ENCODE data around the gene PACSIN2.

The PACSIN2 gene

DNA sequence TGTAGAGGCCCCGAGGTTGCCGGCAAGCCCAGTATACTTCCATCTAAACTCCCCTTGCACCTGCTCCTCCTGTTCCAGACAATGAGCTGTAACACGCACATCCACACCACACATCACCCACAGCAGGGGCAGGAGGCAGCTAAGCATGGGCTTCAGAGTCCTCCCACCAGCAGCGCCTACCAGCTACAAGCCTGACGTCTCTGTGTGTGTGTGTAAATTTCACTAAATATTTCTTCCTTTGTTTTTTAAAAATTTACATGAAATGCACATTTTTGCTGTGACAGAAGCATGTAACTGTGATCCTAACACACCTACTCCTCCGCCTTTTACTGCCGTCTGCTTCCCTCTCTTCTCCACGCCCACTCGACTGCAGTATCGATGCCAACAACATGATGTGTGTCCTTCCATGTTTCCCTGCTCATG lies 29.4 kb upstream of the PACSIN2 start:
- ChIA-PET CTCF (interaction anchor here (0.7 kb wide), 1 partner anchor 10 kb away, joined by 3 read pairs; no protein-coding TSS in a partner anchor), POLR2A (ENCODE audit: low non-redundant PET) (no interaction called here)
- no peak overlapping the region for H3K27ac ChIP-seq
- no peak for DNase-seq (ENCODE audit: low spot score)
- TF ChIP-seq, protein P1, sequence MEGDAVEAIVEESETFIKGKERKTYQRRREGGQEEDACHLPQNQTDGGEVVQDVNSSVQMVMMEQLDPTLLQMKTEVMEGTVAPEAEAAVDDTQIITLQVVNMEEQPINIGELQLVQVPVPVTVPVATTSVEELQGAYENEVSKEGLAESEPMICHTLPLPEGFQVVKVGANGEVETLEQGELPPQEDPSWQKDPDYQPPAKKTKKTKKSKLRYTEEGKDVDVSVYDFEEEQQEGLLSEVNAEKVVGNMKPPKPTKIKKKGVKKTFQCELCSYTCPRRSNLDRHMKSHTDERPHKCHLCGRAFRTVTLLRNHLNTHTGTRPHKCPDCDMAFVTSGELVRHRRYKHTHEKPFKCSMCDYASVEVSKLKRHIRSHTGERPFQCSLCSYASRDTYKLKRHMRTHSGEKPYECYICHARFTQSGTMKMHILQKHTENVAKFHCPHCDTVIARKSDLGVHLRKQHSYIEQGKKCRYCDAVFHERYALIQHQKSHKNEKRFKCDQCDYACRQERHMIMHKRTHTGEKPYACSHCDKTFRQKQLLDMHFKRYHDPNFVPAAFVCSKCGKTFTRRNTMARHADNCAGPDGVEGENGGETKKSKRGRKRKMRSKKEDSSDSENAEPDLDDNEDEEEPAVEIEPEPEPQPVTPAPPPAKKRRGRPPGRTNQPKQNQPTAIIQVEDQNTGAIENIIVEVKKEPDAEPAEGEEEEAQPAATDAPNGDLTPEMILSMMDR (conservative IDR thresholded peaks at IDR 0.05; ENCODE audit: low read depth) = no peak

DNA sequence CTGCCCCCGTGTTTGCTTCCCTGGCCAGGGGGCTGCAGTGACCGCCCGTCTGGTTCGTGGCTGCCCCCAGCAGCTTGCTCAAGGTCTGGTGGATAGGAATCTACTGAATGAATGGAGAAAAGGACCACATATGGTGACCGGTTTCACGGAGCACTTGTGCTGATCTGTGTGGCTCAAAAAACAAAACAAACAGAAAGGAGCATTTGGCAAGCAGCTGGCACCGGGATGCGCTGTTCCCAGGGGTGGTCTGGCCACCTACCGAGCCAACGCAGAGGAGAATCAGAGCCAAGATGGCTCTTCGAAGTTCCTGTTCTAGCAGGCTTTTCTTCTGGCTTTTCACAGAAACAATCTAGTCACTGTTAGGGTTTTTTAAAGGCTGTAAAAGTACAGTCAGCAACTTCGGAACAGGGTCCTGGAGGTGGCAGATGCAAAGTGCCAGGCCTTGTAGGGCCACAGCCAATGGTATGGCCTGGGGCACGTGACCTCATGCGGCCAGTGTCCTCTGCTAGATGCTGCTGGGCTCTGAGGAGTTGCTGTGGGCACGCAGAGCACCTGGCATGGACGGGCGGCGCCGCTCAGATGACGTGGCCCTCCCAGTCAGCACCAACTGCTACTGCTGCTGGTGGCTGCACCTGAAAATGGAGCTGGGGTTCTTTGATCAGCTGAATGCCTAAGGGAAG lies 27.3 kb upstream of the PACSIN2 start:
- ChIA-PET CTCF (interaction anchor here (0.6 kb wide), 1 partner anchor 48 kb away, joined by 3 read pairs; no protein-coding TSS in a partner anchor), POLR2A (ENCODE audit: low non-redundant PET) (no interaction called here)

DNA sequence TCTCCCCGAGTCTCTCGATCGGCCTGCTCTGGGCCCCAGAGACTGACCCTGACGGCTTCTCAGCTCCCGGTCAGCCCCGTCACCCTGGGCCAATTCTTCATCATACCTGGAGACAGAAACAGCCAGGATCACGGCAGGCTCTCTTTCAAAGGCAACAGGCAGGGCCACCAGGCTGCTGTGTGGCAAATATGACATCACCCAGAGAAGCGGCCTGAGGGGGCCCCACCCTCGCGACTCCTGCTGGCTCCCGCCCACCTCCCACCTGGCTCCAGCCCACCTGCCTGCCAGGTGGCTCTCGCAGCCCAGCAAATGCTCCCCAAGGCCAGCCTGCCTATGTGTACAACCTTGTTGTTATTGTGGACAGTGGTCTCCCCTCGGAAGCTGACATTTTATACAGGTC lies 24.9 kb upstream of the PACSIN2 start:
- ChIA-PET POLR2A (ENCODE audit: low non-redundant PET) (interaction anchor here (0.7 kb wide), 1 partner anchor 130 kb away, joined by 4 read pairs; no protein-coding TSS in a partner anchor), CTCF (no interaction called here)
- no peak overlapping the region for H3K27ac ChIP-seq
- no peak for DNase-seq (ENCODE audit: low spot score)
- TF ChIP-seq, protein P1 (conservative IDR thresholded peaks at IDR 0.05; ENCODE audit: low read depth) = no peak

More for the DNA sequence above, 27.3 kb upstream of the PACSIN2 start:
- TF ChIP-seq, protein P1 (conservative IDR thresholded peaks at IDR 0.05; ENCODE audit: low read depth) = no peak
- peak overlapping the region; percentile 15 for H3K27ac ChIP-seq
- DNase-seq (ENCODE audit: low spot score) = no peak

DNA sequence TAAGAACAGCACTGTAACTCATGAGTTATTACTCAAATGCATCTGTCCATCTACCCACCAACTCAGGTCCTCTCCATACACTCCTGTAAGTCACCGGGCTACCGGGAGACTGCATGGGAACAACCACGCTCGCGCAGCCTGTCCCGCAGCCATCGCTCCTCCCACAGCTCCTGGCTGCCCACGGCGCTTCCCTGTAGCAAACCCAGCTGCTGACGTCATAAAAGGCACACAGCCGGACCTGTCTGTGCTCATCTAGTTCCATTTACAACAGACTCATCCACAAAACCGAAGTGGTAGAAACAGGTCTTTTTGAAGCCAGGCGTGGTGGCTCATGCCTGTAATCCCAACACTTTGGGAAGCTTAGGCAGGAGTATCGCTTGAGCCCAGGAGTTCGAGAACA lies 23.4 kb upstream of the PACSIN2 start:
- ChIA-PET CTCF (interaction anchor here (0.6 kb wide), 2 partner anchors 54 to 81 kb away, joined by 3 read pairs; no protein-coding TSS in a partner anchor), POLR2A (ENCODE audit: low non-redundant PET) (no interaction called here)
- H3K27ac ChIP-seq = no peak overlapping the region
- no peak for DNase-seq (ENCODE audit: low spot score)
- TF ChIP-seq, protein P1 (conservative IDR thresholded peaks at IDR 0.05; ENCODE audit: low read depth) = no peak

DNA sequence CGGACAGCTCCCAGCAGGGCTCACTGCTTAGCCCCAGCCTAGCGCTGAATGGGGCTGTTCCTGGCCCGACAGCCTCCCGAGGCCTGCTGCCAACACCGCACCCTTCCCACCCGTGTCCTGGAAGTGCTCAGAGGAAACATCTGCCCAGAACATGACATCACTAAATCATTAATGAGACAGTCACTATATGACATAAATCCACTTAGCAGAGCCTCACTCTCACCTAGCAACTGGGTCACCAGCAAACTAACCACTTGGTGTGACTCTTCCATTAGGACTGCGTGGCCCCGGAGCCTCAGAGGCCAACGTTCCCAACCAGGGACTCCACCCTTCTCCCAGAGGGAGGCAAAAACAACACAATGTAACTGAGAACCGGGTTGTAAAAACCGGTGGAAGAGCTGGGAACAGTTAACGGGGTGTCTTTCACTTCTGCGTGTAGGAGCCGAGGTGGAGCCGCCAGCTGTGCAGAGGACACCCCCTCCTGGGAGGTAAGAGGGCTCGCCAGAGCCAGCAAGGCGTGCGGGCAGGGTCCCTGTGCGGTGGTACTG lies 21.4 kb upstream of the PACSIN2 start:
- TF ChIP-seq, protein P1 (conservative IDR thresholded peaks at IDR 0.05; ENCODE audit: low read depth) = no peak
- CTCF ChIA-PET = no interaction called here
- POLR2A ChIA-PET (ENCODE audit: low non-redundant PET) = no interaction called here
- no peak overlapping the region; the same call in 1 of the 2 replicates for H3K27ac ChIP-seq
- DNase-seq (ENCODE audit: low spot score) = no peak

DNA sequence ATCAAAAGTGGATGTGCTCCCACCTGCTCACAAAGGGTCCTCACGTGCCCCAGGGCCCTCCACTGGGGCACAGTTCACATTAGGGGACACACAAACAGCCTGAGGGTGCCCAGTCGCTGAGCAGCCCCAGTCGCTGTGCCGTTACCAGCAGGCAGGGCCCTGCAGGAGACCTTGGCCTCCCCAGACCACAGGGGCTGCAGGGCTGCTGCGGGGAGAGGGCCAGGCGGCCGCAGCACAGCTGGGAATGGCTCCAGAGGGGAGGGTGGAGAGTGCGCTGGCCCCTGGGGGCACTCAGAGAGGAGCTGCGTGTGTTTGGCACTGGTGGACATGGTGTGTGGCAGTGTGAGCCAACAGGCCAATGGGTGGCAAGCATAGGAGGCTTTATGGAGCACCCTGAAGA lies 20.3 kb upstream of the PACSIN2 start:
- DNase-seq (ENCODE audit: low spot score) = no peak
- TF ChIP-seq, protein P1 (conservative IDR thresholded peaks at IDR 0.05; ENCODE audit: low read depth) = no peak
- no peak overlapping the region for H3K27ac ChIP-seq
- POLR2A ChIA-PET (ENCODE audit: low non-redundant PET) = no interaction called here
- CTCF ChIA-PET = no interaction called here

Measured in RWPE1 (cell line).